ENCODE measurements around the gene NGRN. TPM values are rescaled to one million over a fixed set of nuclear protein-coding genes. Genes with fewer than 3 reads are reported as not detected.
A peak's percentile ranks its signal among the peaks of the same experiment; 100 is the strongest.

Gene NGRN
- 72.2 and 88.9 TPM in 2 replicates for total RNA-seq

DNA sequence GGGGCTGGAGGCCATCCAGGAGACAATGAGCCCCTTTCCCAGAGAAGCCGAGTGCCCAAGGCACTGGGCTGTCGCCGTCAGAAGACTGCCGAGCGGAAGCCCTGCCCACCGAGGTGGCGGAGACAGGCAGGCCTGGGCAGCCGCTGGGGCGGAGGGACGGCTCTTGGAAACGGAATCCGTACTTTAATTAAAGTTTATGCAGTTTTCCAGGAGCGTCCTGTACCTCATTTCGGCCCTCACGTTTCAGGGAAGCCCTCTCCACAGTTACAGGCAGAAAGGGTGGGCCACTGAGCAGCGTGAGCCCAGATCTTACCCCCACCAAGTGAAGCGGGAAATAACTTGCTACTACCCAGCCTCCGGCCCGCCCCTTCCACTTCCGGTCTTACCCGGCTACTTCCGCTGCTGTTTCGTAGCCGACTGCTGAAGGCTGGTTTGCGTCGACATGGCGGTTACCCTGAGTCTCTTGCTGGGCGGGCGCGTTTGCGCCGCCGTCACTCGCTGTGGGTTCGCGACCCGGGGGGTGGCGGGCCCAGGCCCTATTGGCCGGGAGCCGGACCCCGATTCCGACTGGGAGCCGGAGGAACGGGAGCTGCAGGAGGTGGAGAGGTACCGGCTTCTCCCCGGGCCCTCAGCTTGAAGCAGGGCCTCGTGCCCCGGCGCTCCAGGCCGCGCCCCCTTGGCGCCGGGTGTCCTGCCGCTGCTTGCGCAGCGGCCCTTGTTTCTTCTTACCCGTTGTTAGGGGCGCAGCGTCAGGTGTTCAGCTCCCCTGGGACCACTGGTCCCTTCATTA, at the start of gene NGRN:
NGRN (plus strand) TSS at position 402 of the 790 bp plus-strand sequence; CDS start at position 443, 41 bp downstream.
- TF ChIP-seq CTCF (IDR thresholded peaks at IDR 0.05; ENCODE audit: insufficient read depth, low read depth, low read length) = no peak
- DNase-seq (ENCODE audit: low read depth) = peak; percentile 91

DNA sequence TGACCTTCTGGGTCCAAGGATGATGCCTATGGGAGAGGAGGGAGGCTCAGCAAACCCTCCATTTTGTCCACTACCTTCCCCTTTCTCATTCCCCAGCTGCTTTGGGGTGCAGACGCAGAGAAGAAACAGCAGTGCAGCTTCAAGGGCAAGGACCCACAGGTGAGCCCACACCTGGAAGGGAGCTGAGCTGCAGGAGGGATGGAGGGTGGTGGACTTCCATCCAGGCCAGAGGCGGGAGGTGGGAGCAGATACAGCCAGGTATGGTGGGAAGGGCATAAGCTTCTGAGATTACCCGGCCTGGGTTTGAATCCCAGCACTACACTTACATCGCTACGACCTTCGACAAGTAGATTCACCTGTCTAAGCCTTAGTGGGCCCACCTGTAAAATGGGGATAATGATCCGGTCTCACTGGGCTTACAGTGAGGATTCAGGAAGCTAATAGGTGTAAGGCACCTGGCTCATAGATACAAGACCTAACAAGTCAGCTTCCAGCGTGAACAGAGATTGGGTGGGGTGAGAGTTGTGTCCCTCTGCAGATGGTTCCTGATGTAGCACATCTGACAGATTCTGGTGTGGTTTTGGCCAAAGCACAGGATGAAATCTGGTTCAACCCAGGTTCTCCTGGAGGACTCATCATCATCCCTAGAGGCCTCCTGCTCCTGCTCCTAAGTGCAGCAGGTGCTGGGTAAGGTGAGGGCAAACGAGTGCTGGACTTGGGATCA, 47.6 kb upstream of the NGRN start:
- H3K4me3 ChIP-seq (ENCODE audit: low read depth, low read length) = no peak overlapping the region
- TF ChIP-seq CTCF (IDR thresholded peaks at IDR 0.05; ENCODE audit: insufficient read depth, low read depth, low read length) = no peak
- DNase-seq (ENCODE audit: low read depth) = no peak

More for the DNA sequence above, at the start of gene NGRN:
- peak within 1 kb of the TSS; percentile 93 for H3K4me3 ChIP-seq (ENCODE audit: low read depth, low read length)

DNA sequence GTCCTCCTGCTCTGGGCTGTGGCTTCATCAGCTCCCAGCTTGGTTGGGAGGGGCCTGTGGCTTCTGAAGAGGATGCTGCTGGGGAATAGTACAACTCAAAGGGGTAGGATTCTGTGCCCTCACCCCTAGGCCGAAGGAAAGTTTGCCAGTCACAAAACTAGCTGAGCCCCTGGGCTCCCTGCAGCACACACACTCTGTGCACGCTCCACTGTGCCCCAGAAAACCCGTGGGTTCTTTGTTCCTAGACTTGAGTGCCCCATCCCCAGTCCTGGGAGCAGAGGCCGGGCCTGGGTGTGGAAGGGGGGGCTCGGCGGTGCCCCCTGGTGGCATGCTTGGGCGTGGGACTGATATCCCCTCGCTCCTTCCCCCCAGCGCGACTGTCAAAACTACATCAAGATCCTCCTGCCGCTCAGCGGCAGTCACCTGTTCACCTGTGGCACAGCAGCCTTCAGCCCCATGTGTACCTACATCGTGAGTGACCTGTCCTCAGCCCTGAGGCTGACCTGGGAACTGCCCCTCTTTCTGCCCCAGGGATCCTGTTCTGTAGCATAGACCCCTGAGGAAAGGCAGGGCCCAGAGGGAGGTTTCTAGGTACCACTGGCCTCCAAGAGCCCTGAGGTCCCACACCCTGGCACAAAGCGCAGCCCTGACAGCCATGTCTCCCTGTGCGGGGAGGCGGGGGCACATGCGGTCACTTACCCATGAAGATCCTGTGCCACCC, 45.9 kb upstream of the NGRN start:
- H3K4me3 ChIP-seq (ENCODE audit: low read depth, low read length) = no peak overlapping the region
- peak; percentile 70 for TF ChIP-seq CTCF (IDR thresholded peaks at IDR 0.05; ENCODE audit: insufficient read depth, low read depth, low read length)
- DNase-seq (ENCODE audit: low read depth) = peak; percentile 21

GRCh38 chr15:90221246-90221900, 44.1 kb upstream of the NGRN start:
- peak; percentile 89 for DNase-seq (ENCODE audit: low read depth)
- TF ChIP-seq CTCF (IDR thresholded peaks at IDR 0.05; ENCODE audit: insufficient read depth, low read depth, low read length) = peak; percentile 92
- no peak overlapping the region for H3K4me3 ChIP-seq (ENCODE audit: low read depth, low read length)

DNA sequence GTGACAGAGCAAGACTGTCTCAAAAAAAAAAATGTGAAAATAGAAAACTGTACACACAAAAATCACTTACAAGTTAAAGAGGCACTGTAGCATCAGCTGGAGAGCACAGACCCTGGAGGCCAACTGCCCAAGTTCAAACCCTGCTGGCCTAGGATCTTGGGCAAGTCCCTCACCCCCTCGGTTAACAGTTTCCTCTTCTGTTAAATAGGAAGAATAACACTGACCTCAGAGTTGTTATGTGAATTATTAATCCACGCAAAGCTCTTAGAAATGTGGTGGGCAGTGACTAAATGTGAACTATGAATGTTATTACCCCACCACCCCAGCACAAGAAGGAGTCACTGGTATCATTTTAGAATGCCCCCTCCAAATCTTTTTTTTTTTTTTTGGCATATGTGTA, 42.9 kb upstream of the NGRN start:
- no peak for DNase-seq (ENCODE audit: low read depth)
- no peak overlapping the region for H3K4me3 ChIP-seq (ENCODE audit: low read depth, low read length)
- TF ChIP-seq CTCF (IDR thresholded peaks at IDR 0.05; ENCODE audit: insufficient read depth, low read depth, low read length) = no peak

GRCh38 chr15:90223441-90224165, 41.9 kb upstream of the NGRN start:
- TF ChIP-seq CTCF (IDR thresholded peaks at IDR 0.05; ENCODE audit: insufficient read depth, low read depth, low read length) = no peak
- no peak for DNase-seq (ENCODE audit: low read depth)
- no peak overlapping the region for H3K4me3 ChIP-seq (ENCODE audit: low read depth, low read length)
